GM12878 (cell line): ENCODE data around the gene IFNL3. TPM values are rescaled to one million over a fixed set of nuclear protein-coding genes. Genes with fewer than 3 reads are reported as not detected.

Experiments
- ATAC-seq: fragments of 200-7000 bp; cut with Tn5 transposase; 3 replicates; pipeline ENCODE4 v1.9.1; 2020; ENCODE audit warnings: mild to moderate bottlenecking, moderate library complexity
- BruUV-seq: library from RNA; stranded (reverse); fragments of 400-500 nt; replicated peaks from 2 replicates; lab custom pipeline; 2021; lab: Mats Ljungman, UMichigan
- CTCF ChIA-PET: fragments of 300-600 bp; sonication (Branson Sonifier 250); formaldehyde crosslinking; extraction: SDS; loops from one replicate; lab custom pipeline; 2021; ENCODE audit warnings: inconsistent platforms; lab: Yijun Ruan, JAX
- POLR2A ChIA-PET: fragments of 350-600 bp; formaldehyde crosslinking; extraction: SDS; loops from one replicate; lab custom pipeline; 2021; ENCODE audit warnings: inconsistent platforms; lab: Charles Lee
- RAD21 ChIA-PET: fragments of 300-600 bp; sonication (Branson Sonifier 250); formaldehyde crosslinking; loops from one replicate; lab custom pipeline; 2023; ENCODE audit warnings: antibody characterized with exemption; ENCODE audit not compliant: unreplicated experiment; lab: Charles Lee
- SMC1A ChIA-PET: fragments of 300-600 bp; sonication (Branson Sonifier 250); formaldehyde crosslinking; loops from one replicate; lab custom pipeline; 2023; ENCODE audit not compliant: unreplicated experiment, uncharacterized antibody; lab: Charles Lee
- DNase-seq: peaks from one replicate; pipeline ENCODE4 v3.0.0-alpha.2; 2011; ENCODE audit warnings: low read depth, low spot score
- FAIRE-seq: peaks from 3 replicates; lab custom pipeline; 2011; peaks lifted over from hg19 to GRCh38; lab: Jason Lieb, UNC
- H2AFZ ChIP-seq: 2 replicates; pipeline ENCODE4 v1.6.0; 2011; ENCODE audit warnings: low read depth, low read length, control low read depth; ENCODE audit not compliant: control insufficient read depth
- H3K27ac ChIP-seq: 2 replicates; pipeline ENCODE4 v1.5.1; 2011; ENCODE audit warnings: control low read depth; ENCODE audit not compliant: control insufficient read depth, insufficient read depth
- H3K27me3 ChIP-seq, 2 experiments: replicated peaks in 1 of 2; 2 replicates each; pipeline versions ENCODE4 v1.6.0 to v1.6.1; 2011; ENCODE audit warnings: low read length in 1 of 2; ENCODE audit not compliant: control insufficient read depth in 2 of 2, insufficient read depth in 2 of 2
- H3K36me3 ChIP-seq, 2 experiments: 2 replicates each; pipeline ENCODE4 v1.5.1; 2011; ENCODE audit warnings: low read length in 1 of 2; ENCODE audit not compliant: control insufficient read depth in 2 of 2, insufficient read depth in 2 of 2
- H3K4me1 ChIP-seq: 2 replicates; pipeline ENCODE4 v1.6.1; 2011; ENCODE audit warnings: mild to moderate bottlenecking, low read length, moderate library complexity, mixed read lengths; ENCODE audit not compliant: control insufficient read depth, insufficient read depth
- H3K4me2 ChIP-seq: 2 replicates; pipeline ENCODE4 v1.6.0; 2011; ENCODE audit warnings: control low read depth; ENCODE audit not compliant: control insufficient read depth, insufficient read depth
- H3K4me3 ChIP-seq: fragments of 200-600 bp; sonication (generic); 2 replicates; pipeline ENCODE4 v1.5.1; 2016
- H3K79me2 ChIP-seq: 2 replicates; pipeline ENCODE4 v1.6.0; 2011; ENCODE audit warnings: low read length; ENCODE audit not compliant: control insufficient read depth, insufficient read depth
- H3K9ac ChIP-seq: 2 replicates; pipeline ENCODE4 v1.8.0; 2011; ENCODE audit warnings: low read length, control low read depth, mixed read lengths; ENCODE audit not compliant: control insufficient read depth, insufficient read depth
- H3K9me3 ChIP-seq: replicated peaks from 3 replicates; pipeline ENCODE4 v1.5.1; 2011; ENCODE audit warnings: mild to moderate bottlenecking, low read length; ENCODE audit not compliant: control insufficient read depth, insufficient read depth
- H4K20me1 ChIP-seq: 2 replicates; pipeline ENCODE4 v1.6.0; 2011; ENCODE audit not compliant: control insufficient read depth, insufficient read depth
- BRCA1 ChIP-seq: IDR thresholded peaks from 2 replicates; pipeline ENCODE4 v1.6.1; 2011; ENCODE audit warnings: low read depth, low read length, improper control_type of control experiment
- CREM ChIP-seq: IDR thresholded peaks from 2 replicates; pipeline ENCODE4 v1.6.1; 2014; ENCODE audit warnings: antibody characterized with exemption, low read depth
- DPF2 ChIP-seq: fragments of 450-650 bp; IDR thresholded peaks from 2 replicates; pipeline ENCODE4 v1.6.1; 2017; ENCODE audit warnings: mild to moderate bottlenecking
- EZH2 ChIP-seq: IDR thresholded peaks from 2 replicates; pipeline ENCODE4 v1.6.1; 2012; ENCODE audit warnings: low read depth, mild to moderate bottlenecking, control low read depth, inconsistent platforms, low read length, borderline replicate concordance; ENCODE audit not compliant: control insufficient read depth
- HDAC2 ChIP-seq: fragments of 200-600 bp; sonication (generic); IDR thresholded peaks from 2 replicates; pipeline ENCODE4 v1.6.1; 2017
- HDGF ChIP-seq: fragments of 450-650 bp; IDR thresholded peaks from 2 replicates; pipeline ENCODE4 v1.6.1; 2016; ENCODE audit warnings: antibody characterized with exemption
- JUND ChIP-seq: IDR thresholded peaks from 2 replicates; pipeline ENCODE4 v1.6.1; 2012; ENCODE audit warnings: low read depth, mild to moderate bottlenecking, low read length, improper control_type of control experiment, moderate library complexity
- NBN ChIP-seq: fragments of 450-650 bp; IDR thresholded peaks from 2 replicates; pipeline ENCODE4 v1.6.1; 2016
- NFYA ChIP-seq: IDR thresholded peaks from 2 replicates; pipeline ENCODE4 v1.6.1; 2011; ENCODE audit warnings: low read depth, mild to moderate bottlenecking, low read length, improper control_type of control experiment, borderline replicate concordance
- NR2C1 ChIP-seq: fragments of 450-650 bp; IDR thresholded peaks from 2 replicates; pipeline ENCODE4 v1.6.1; 2017; ENCODE audit warnings: antibody characterized with exemption, mild to moderate bottlenecking, moderate library complexity
- PBX3 ChIP-seq: IDR thresholded peaks from 2 replicates; pipeline ENCODE4 v1.6.1; 2011; ENCODE audit warnings: mild to moderate bottlenecking, low read depth, low read length, moderate library complexity; ENCODE audit not compliant: insufficient replicate concordance
- PML ChIP-seq: IDR thresholded peaks from 2 replicates; pipeline ENCODE4 v1.6.1; 2012; ENCODE audit warnings: low read length, inconsistent platforms
- RCOR1 ChIP-seq: conservative IDR thresholded peaks from 2 replicates; pipeline ENCODE4 v1.6.1; 2012; ENCODE audit warnings: low read depth, low read length, improper control_type of control experiment
- RFX5 ChIP-seq: IDR thresholded peaks from 2 replicates; pipeline ENCODE4 v1.6.1; 2011; ENCODE audit warnings: low read depth, low read length, improper control_type of control experiment
- SMC3 ChIP-seq: IDR thresholded peaks from 2 replicates; pipeline ENCODE4 v1.6.1; 2011; ENCODE audit warnings: low read length, improper control_type of control experiment, borderline replicate concordance
- USF1 ChIP-seq: IDR thresholded peaks from 2 replicates; pipeline ENCODE4 v1.6.1; 2011; ENCODE audit warnings: borderline replicate concordance, low read depth, mild to moderate bottlenecking, moderate library complexity, mixed read lengths, low read length; ENCODE audit not compliant: insufficient read depth; ENCODE audit errors: extremely low read length
- YBX1 ChIP-seq: fragments of 450-650 bp; IDR thresholded peaks from 2 replicates; pipeline ENCODE4 v1.6.1; 2016; ENCODE audit warnings: antibody characterized with exemption
- ZBED1 ChIP-seq: IDR thresholded peaks from 2 replicates; pipeline ENCODE4 v1.6.1; 2016; ENCODE audit warnings: borderline replicate concordance
- WGBS: methylation state at CpG from one replicate; pipeline ENCODE4 v1.1.6; 2016; ENCODE audit warnings: low lambda C conversion rate; ENCODE audit not compliant: insufficient replicate concordance, insufficient coverage; ENCODE audit errors: missing lambda C conversion rate; 5-methylcytosine and 5-hydroxymethylcytosine counted together
- in situ Hi-C: fragments of 300-500 bp; cut with MboI; formaldehyde crosslinking; loops from 9 replicates; pipeline ENCODE4 v1.14.3; 2018; ENCODE audit warnings: mixed read lengths
- intact Hi-C: fragments of 100-400 bp; cut with micrococcal nuclease; formaldehyde crosslinking; loops from one replicate; pipeline ENCODE4 v1.14.2; 2022; ENCODE audit not compliant: unreplicated experiment
- polyA plus RNA-seq, 11 experiments: library from polyadenylated mRNA; depleted of rRNA in 4 of 11; unstranded in 6 of 11; stranded (reverse) in 5 of 11; fragments of >200 nt; fragmentation: Nextera tagmentation in 4 of 11; fragmentation: Illumina TruSeq in 1 of 11; extraction: Ambion mirVana in 4 of 11; extraction: Trizol in 1 of 11; gene quantifications; 1 replicate in 1 of 11; 2 replicates in 10 of 11; pipeline versions ENCODE4 v1.2.1 to v1.2.3, GENCODE V29; 2011 to 2016; ENCODE audit warnings: inconsistent platforms in 2 of 11, missing spikeins in 2 of 11, low read depth in 1 of 11
- total RNA-seq, 4 experiments: library from RNA; depleted of rRNA in 3 of 4; stranded (reverse); fragments of >200 nt in 3 of 4; fragmentation: Illumina TruSeq in 1 of 4; extraction: Trizol in 1 of 4; gene quantifications; 2 replicates each; pipeline versions ENCODE4 v1.2.1 to v1.2.3, GENCODE V29; 2013 to 2021
- TF ChIP-seq, protein P1 (sequence below), 3 experiments: IDR thresholded peaks in 2 of 3; conservative IDR thresholded peaks in 1 of 3; 2 replicates each; pipeline ENCODE4 v1.5.1; 2011; ENCODE audit warnings: low read depth in 3 of 3, low read length in 3 of 3, mild to moderate bottlenecking in 3 of 3, control low read depth in 2 of 3, moderate library complexity in 2 of 3, inconsistent platforms in 1 of 3, mixed read lengths in 1 of 3; ENCODE audit not compliant: control insufficient read depth in 2 of 3, insufficient read depth in 1 of 3; ENCODE audit errors: extremely low read depth in 1 of 3
- TF ChIP-seq, protein P2 (sequence below): fragments of 450-650 bp; IDR thresholded peaks from 2 replicates; pipeline ENCODE4 v1.6.1; 2016; ENCODE audit warnings: mild to moderate bottlenecking

Gene IFNL3
- total and polyA plus RNA-seq, 10 of the 15 experiments (the other 5 are each of a cell fraction or from before 2014, with no cell fraction given) = not detected

- H3K4me2 ChIP-seq = no peak overlapping the region
- H3K36me3 ChIP-seq = no peaks in the 10 kb centered on the region
- no peaks in the 10 kb centered on the region for H3K79me2 ChIP-seq
- intact Hi-C loops = loop anchor here (5.0 kb wide), 2 partner anchors 115 to 200 kb away; partner anchors contain the start of gene PLEKHG2
- peaks cover 0 to 3% of the 10 kb centered on the region in 2 experiments; a peak in 1 of 4 replicates for H3K27me3 ChIP-seq
- no peak overlapping the region for H3K27ac ChIP-seq
- FAIRE-seq = no peak
- H3K4me3 ChIP-seq = no peak overlapping the region
- in situ Hi-C loops = no loop called here
- ATAC-seq = peak; percentile 83
- DNase-seq = peak; percentile 2
- no peak overlapping the region for H3K9ac ChIP-seq
- SMC1A ChIA-PET = interaction anchor here (0.7 to 1.6 kb wide), 3 partner anchors 110 to 418 kb away, joined by 3 read pairs; no protein-coding TSS in a partner anchor
- no peak overlapping the region for H2AFZ ChIP-seq
- RAD21 ChIA-PET = interaction anchor here (0.5 kb wide), 1 partner anchor 952 kb away, joined by 3 read pairs; no protein-coding TSS in a partner anchor
- WGBS = 5% methylated on average over 8 of the region's 8 CpGs
- H3K9me3 ChIP-seq = no peaks in the 10 kb centered on the region; the same call in 2 of the 3 replicates
- H4K20me1 ChIP-seq = no peaks in the 10 kb centered on the region
- CTCF ChIA-PET = interaction anchor here (0.6 to 4.0 kb wide), 2 partner anchors 38 to 115 kb away, joined by 3 to 28 read pairs; no protein-coding TSS in a partner anchor
- no peaks in the 10 kb centered on the region for H3K4me1 ChIP-seq
- POLR2A ChIA-PET = interaction anchor here (0.5 kb wide), 1 partner anchor 844 kb away, joined by 3 read pairs; no protein-coding TSS in a partner anchor
- BruUV-seq = no TSS peak
- TF ChIP-seq PBX3 = no peak
- TF ChIP-seq HDAC2 = no peak
- no peak for TF ChIP-seq NFYA
- no peak for TF ChIP-seq PML
- TF ChIP-seq, protein P1, sequence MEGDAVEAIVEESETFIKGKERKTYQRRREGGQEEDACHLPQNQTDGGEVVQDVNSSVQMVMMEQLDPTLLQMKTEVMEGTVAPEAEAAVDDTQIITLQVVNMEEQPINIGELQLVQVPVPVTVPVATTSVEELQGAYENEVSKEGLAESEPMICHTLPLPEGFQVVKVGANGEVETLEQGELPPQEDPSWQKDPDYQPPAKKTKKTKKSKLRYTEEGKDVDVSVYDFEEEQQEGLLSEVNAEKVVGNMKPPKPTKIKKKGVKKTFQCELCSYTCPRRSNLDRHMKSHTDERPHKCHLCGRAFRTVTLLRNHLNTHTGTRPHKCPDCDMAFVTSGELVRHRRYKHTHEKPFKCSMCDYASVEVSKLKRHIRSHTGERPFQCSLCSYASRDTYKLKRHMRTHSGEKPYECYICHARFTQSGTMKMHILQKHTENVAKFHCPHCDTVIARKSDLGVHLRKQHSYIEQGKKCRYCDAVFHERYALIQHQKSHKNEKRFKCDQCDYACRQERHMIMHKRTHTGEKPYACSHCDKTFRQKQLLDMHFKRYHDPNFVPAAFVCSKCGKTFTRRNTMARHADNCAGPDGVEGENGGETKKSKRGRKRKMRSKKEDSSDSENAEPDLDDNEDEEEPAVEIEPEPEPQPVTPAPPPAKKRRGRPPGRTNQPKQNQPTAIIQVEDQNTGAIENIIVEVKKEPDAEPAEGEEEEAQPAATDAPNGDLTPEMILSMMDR (IDR thresholded peaks at IDR 0.05 in 2 of 3, conservative IDR thresholded peaks at IDR 0.05 in 1 of 3; ENCODE audit: control insufficient read depth in 2 of 3, extremely low read depth in 1 of 3, insufficient read depth in 1 of 3, low read depth in 3 of 3, low read length in 3 of 3) = peak; percentile 49 to 56 (median 55); a peak in 5 of 6 replicates
- no peak for TF ChIP-seq BRCA1
- TF ChIP-seq NBN = no peak
- no peak for TF ChIP-seq JUND
- TF ChIP-seq NR2C1 = no peak
- TF ChIP-seq CREM = no peak
- no peak for TF ChIP-seq RFX5
- no peak for TF ChIP-seq YBX1
- no peak for TF ChIP-seq USF1
- TF ChIP-seq DPF2 = no peak
- TF ChIP-seq HDGF = no peak
- peak; percentile 56; the same call in 1 of the 2 replicates for TF ChIP-seq SMC3
- TF ChIP-seq, protein P2, sequence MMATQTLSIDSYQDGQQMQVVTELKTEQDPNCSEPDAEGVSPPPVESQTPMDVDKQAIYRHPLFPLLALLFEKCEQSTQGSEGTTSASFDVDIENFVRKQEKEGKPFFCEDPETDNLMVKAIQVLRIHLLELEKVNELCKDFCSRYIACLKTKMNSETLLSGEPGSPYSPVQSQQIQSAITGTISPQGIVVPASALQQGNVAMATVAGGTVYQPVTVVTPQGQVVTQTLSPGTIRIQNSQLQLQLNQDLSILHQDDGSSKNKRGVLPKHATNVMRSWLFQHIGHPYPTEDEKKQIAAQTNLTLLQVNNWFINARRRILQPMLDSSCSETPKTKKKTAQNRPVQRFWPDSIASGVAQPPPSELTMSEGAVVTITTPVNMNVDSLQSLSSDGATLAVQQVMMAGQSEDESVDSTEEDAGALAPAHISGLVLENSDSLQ = no peak
- TF ChIP-seq RCOR1 = no peak
- no peak for TF ChIP-seq ZBED1
- TF ChIP-seq EZH2 = no peak
Observed at GRCh38 chr19:39212375-39212742, 32.4 kb downstream of the IFNL3 start.
